Karpas-422 (cell line): ENCODE data around the gene FGF1. TPM values are rescaled to one million over a fixed set of nuclear protein-coding genes. Genes with fewer than 3 reads are reported as not detected.

Source experiments
- DNase-seq: peaks from one replicate; pipeline ENCODE4 v3.0.0-alpha.2; 2015
- H2AFZ ChIP-seq: fragments of 200-600 bp; sonication (generic); 2 replicates; pipeline ENCODE4 v1.6.1; 2014; ENCODE audit warnings: antibody characterized with exemption, low read length, mixed read lengths
- H3K27ac ChIP-seq: fragments of 200-600 bp; sonication (generic); 2 replicates; pipeline ENCODE4 v1.5.1; 2014; ENCODE audit warnings: mild to moderate bottlenecking, low read length, moderate library complexity
- H3K27me3 ChIP-seq: fragments of 200-600 bp; sonication (generic); 2 replicates; pipeline ENCODE4 v1.6.1; 2014; ENCODE audit warnings: low read length, mixed read lengths
- H3K36me3 ChIP-seq: fragments of 200-600 bp; sonication (generic); 2 replicates; pipeline ENCODE4 v1.6.1; 2014; ENCODE audit warnings: low read length, mixed read lengths; ENCODE audit not compliant: insufficient read depth
- H3K4me1 ChIP-seq: fragments of 200-600 bp; sonication (generic); 2 replicates; pipeline ENCODE4 v1.6.1; 2014; ENCODE audit warnings: mild to moderate bottlenecking, low read length, mixed read lengths
- H3K4me2 ChIP-seq: fragments of 200-600 bp; sonication (generic); 2 replicates; pipeline ENCODE4 v1.6.1; 2014; ENCODE audit warnings: low read length, low read depth, mild to moderate bottlenecking; ENCODE audit not compliant: poor library complexity, severe bottlenecking
- H3K4me3 ChIP-seq: fragments of 200-600 bp; sonication (generic); 2 replicates; pipeline ENCODE4 v1.5.1; 2014; ENCODE audit warnings: mild to moderate bottlenecking, antibody characterized with exemption, low read length, mixed read lengths
- H3K79me2 ChIP-seq: fragments of 200-600 bp; sonication (generic); 2 replicates; pipeline ENCODE4 v1.6.1; 2014; ENCODE audit warnings: mild to moderate bottlenecking, low read length, mixed read lengths
- H3K9ac ChIP-seq: fragments of 200-600 bp; sonication (generic); 2 replicates; pipeline ENCODE4 v1.6.0; 2014; ENCODE audit warnings: low read length
- H3K9me2 ChIP-seq: fragments of 200-600 bp; sonication (generic), shearing (Covaris generic); replicated peaks from 2 replicates; pipeline ENCODE4 v1.6.0; 2014; ENCODE audit warnings: mild to moderate bottlenecking, low read length, moderate library complexity; ENCODE audit not compliant: insufficient read depth
- H3K9me3 ChIP-seq: fragments of 300-700, 200-600 bp; sonication (generic); 2 replicates; pipeline ENCODE4 v1.6.1; 2014; ENCODE audit warnings: low read length, mixed read lengths
- H4K20me1 ChIP-seq: fragments of 200-600 bp; sonication (generic); 2 replicates; pipeline ENCODE4 v1.6.1; 2014; ENCODE audit warnings: mild to moderate bottlenecking, antibody characterized with exemption, low read length, low read depth; ENCODE audit not compliant: insufficient read depth
- total RNA-seq: library from RNA; depleted of rRNA; stranded (reverse); fragments of >200 nt; shearing (Covaris generic); gene quantifications from 2 replicates; pipeline ENCODE4 v1.2.3, GENCODE V29; 2014; ENCODE audit warnings: low replicate concordance; rRNA removed

Gene FGF1
- total RNA-seq, 1 experiment from 2014 or later, result not detected

- Histone ChIP-seq H2AFZ (no peak overlapping the region), H3K9ac (no peak overlapping the region)
Measured at GRCh38 chr5:142544946-142545649, 140.8 kb downstream of the FGF1 start.

DNA sequence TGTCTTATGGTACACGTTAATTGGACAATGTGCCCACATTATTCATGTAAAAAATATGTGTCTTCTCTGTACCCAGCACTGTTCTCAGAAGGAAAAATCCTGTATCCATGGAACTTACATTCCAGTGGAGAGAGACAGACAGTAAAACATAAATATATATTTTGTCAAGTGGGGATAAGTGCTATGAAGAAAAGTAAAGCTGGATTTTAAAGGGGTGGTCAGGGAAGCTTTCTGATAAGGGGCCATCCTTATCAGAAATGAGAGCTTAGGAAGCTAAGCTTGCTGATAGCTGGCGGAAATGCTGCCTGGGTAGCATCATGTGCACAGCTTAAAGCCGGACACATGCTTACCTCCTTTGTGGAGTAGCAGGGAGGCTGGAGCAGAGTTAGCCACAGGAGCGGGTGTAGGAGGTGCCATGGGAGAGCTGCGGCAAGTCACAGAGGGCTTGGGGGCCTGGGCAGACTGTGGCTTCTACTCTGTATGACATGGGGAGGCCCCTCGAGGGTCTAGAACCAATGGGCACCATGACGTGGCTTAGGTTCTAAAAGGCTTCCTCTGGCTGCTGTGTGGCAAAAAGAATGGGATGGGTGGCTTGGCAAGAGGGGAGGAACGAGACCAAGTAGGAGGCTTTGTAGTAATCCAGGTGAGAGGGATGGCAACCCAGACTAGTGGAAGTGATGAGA, 141.7 kb downstream of the FGF1 start:
- no peaks in the 10 kb centered on the region for H4K20me1 ChIP-seq
- no peak for DNase-seq
- H2AFZ ChIP-seq, result no peak overlapping the region
- no peaks in the 10 kb centered on the region for H3K36me3 ChIP-seq
- no peaks in the 10 kb centered on the region for H3K27me3 ChIP-seq
- H3K4me1 ChIP-seq, result peaks cover 8% of the 10 kb centered on the region
- no peak overlapping the region for H3K4me3 ChIP-seq
- no peaks in the 10 kb centered on the region for H3K9me2 ChIP-seq
- no peak overlapping the region for H3K4me2 ChIP-seq
- H3K79me2 ChIP-seq, result no peaks in the 10 kb centered on the region
- no peak overlapping the region for H3K9ac ChIP-seq
- H3K27ac ChIP-seq, result no peak overlapping the region
- no peaks in the 10 kb centered on the region for H3K9me3 ChIP-seq

More at GRCh38 chr5:142544946-142545649, 140.8 kb downstream of the FGF1 start:
- no peak overlapping the region for H3K4me3 ChIP-seq
- DNase-seq, result no peak
- no peak overlapping the region for H3K27ac ChIP-seq
- peaks cover 8% of the 10 kb centered on the region for H3K4me1 ChIP-seq
- no peaks in the 10 kb centered on the region for H3K9me2 ChIP-seq
- no peak overlapping the region for H3K4me2 ChIP-seq
- no peaks in the 10 kb centered on the region for H3K9me3 ChIP-seq
- no peaks in the 10 kb centered on the region for H3K79me2 ChIP-seq
- no peaks in the 10 kb centered on the region for H4K20me1 ChIP-seq
- H3K36me3 ChIP-seq, result no peaks in the 10 kb centered on the region
- H3K27me3 ChIP-seq, result no peaks in the 10 kb centered on the region

DNA sequence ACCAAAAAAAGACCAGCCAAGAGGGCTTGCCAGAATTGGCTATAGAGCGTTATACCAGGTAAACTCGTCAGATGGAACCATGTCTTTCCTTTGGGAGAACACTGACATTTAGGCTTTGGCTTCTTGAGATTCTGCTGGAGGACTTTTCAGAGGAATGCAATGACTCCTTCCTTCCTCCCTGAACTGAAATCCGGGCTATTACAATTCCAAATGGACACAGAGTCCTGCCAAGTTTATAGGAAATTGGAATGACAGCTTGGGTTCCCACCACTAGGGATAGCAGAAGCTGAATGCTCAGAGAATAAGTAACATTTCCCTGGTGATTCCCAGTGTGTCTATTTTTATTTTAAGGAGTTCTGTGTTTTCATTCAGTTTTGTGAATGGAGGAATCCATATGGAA, 143.0 kb downstream of the FGF1 start:
- no peak for DNase-seq
- no peaks in the 10 kb centered on the region for H3K79me2 ChIP-seq
- H3K27ac ChIP-seq, result no peak overlapping the region
- no peaks in the 10 kb centered on the region for H3K4me1 ChIP-seq
- no peaks in the 10 kb centered on the region for H3K27me3 ChIP-seq
- H3K9ac ChIP-seq, result no peak overlapping the region
- no peaks in the 10 kb centered on the region for H3K36me3 ChIP-seq
- H3K9me3 ChIP-seq, result no peaks in the 10 kb centered on the region
- H3K4me2 ChIP-seq, result no peak overlapping the region
- no peaks in the 10 kb centered on the region for H4K20me1 ChIP-seq
- H3K9me2 ChIP-seq, result no peaks in the 10 kb centered on the region
- H2AFZ ChIP-seq, result no peak overlapping the region
- H3K4me3 ChIP-seq, result no peak overlapping the region

Other genes with a start within 250 kb of the FGF1 start
- gene ARHGAP26, start 84.3 kb upstream of the FGF1 start, total RNA-seq, result 21.8 and 39.8 TPM in 2 replicates